Natural killer cell (primary cell): Measurements from ENCODE around the gene EPB41L4A. TPM values are rescaled to one million over a fixed set of nuclear protein-coding genes. Genes with fewer than 3 reads are reported as not detected.

Source experiments
- ATAC-seq, 3 donors: fragments of 150-1000 bp in 2 of 3; fragments of 200-7000 bp in 1 of 3; cut with Tn5 transposase; 1 replicate in 1 of 3; 2 replicates in 2 of 3; pipeline ENCODE4 v1.10.0; 2021; ENCODE audit warnings: mild to moderate bottlenecking in 2 of 3, moderate library complexity in 2 of 3
- DNase-seq, 2 donors: peaks; one replicate each; pipeline versions ENCODE4 v3.0.0 to v3.0.0-alpha.2; 2013 to 2021; ENCODE audit warnings: mixed read lengths in 1 of 2
- H3K27ac ChIP-seq: one replicate; pipeline ENCODE4 v1.5.1; 2013; ENCODE audit warnings: mild to moderate bottlenecking, low read length
- H3K27me3 ChIP-seq: one replicate; pipeline ENCODE4 v1.6.1; 2013; ENCODE audit warnings: low read length; ENCODE audit not compliant: control insufficient read depth, insufficient read depth
- H3K36me3 ChIP-seq: one replicate; pipeline ENCODE4 v1.6.1; 2013; ENCODE audit warnings: low read length; ENCODE audit not compliant: control insufficient read depth, insufficient read depth
- H3K4me1 ChIP-seq: one replicate; pipeline ENCODE4 v1.6.1; 2013; ENCODE audit warnings: low read length; ENCODE audit not compliant: control insufficient read depth, insufficient read depth
- H3K4me3 ChIP-seq: one replicate; pipeline ENCODE4 v1.5.1; 2013; ENCODE audit warnings: low read length
- H3K9me3 ChIP-seq: one replicate; pipeline ENCODE4 v1.6.1; 2013; ENCODE audit warnings: low read length; ENCODE audit not compliant: control insufficient read depth, insufficient read depth
- H3K27ac Mint-ChIP-seq, 2 donors: one replicate each; pipeline ENCODE4 v1.8.0; 2022; ENCODE audit warnings: mild to moderate bottlenecking in 2 of 2, mixed read lengths in 2 of 2, moderate library complexity in 1 of 2
- H3K27me3 Mint-ChIP-seq, 2 donors: one replicate each; pipeline ENCODE4 v1.8.0; 2022; ENCODE audit warnings: low read depth in 2 of 2, mixed read lengths in 2 of 2
- H3K36me3 Mint-ChIP-seq: one replicate; pipeline ENCODE4 v1.8.0; 2022; ENCODE audit warnings: mixed read lengths
- H3K4me1 Mint-ChIP-seq, 2 donors: one replicate each; pipeline ENCODE4 v1.8.0; 2022; ENCODE audit warnings: mixed read lengths in 2 of 2
- H3K4me3 Mint-ChIP-seq: one replicate; pipeline ENCODE4 v1.8.0; 2022; ENCODE audit warnings: mild to moderate bottlenecking, moderate library complexity, mixed read lengths
- H3K9me3 Mint-ChIP-seq, 2 donors: one replicate each; pipeline ENCODE4 v1.8.0; 2022; ENCODE audit warnings: mixed read lengths in 2 of 2
- CTCF ChIP-seq: fragments of 200-600 bp; IDR thresholded peaks from one replicate; pipeline ENCODE4 v1.8.0; 2022; ENCODE audit warnings: antibody characterized with exemption
- WGBS: methylation state at CpG from one replicate; pipeline ENCODE4 v1.1.7; 2013; ENCODE audit warnings: missing lambda C conversion rate; ENCODE audit not compliant: insufficient coverage; 5-methylcytosine and 5-hydroxymethylcytosine counted together
- intact Hi-C: fragments of 100-400 bp; cut with micrococcal nuclease; formaldehyde crosslinking; loops from one replicate; pipeline ENCODE4 v1.14.2; 2022
- total RNA-seq, 4 donors: library from RNA; stranded (reverse); fragments of 120-200 nt in 1 of 4; gene quantifications; one replicate each; pipeline versions ENCODE4 v1.2.3 to v1.2.4, GENCODE V29; 2013 to 2022

Gene EPB41L4A
- total RNA-seq, 3 donors from 2014 or later (not counting 1 experiment from before 2014, with no cell fraction given), result 21.9 to 30.4 (median 22.1) TPM

- intact Hi-C loops, result no loop called here
- Histone ChIP-seq H3K27me3 (no peaks in the 10 kb centered on the region), H3K4me1 (no peaks in the 10 kb centered on the region), H3K36me3 (no peaks in the 10 kb centered on the region), H3K27ac (no peak overlapping the region), H3K4me3 (no peak overlapping the region), H3K9me3 (no peaks in the 10 kb centered on the region)
- WGBS, result 77% methylated on average over 3 of the region's 4 CpGs
- Mint-ChIP-seq H3K4me1 (no peaks in the 10 kb centered on the region), H3K9me3 (no peaks in the 10 kb centered on the region), H3K36me3 (no peaks in the 10 kb centered on the region), H3K27me3 (peaks cover 2 to 22% of the 10 kb centered on the region in 2 donors), H3K4me3 (no peak overlapping the region), H3K27ac (no peak overlapping the region)
- DNase-seq (no peak), ATAC-seq (no peak)
- TF ChIP-seq CTCF, result no peak
These were observed 215.8 kb downstream of the EPB41L4A start for GRCh38 chr5:112203229-112203628.

- Mint-ChIP-seq H3K4me1 (no peaks in the 10 kb centered on the region), H3K9me3 (no peaks in the 10 kb centered on the region), H3K27me3 (peaks cover 2 to 21% of the 10 kb centered on the region in 2 donors), H3K4me3 (no peak overlapping the region), H3K27ac (no peak overlapping the region), H3K36me3 (no peaks in the 10 kb centered on the region)
- no peaks in the 10 kb centered on the region for H3K9me3 ChIP-seq
- H3K27me3 ChIP-seq, result no peaks in the 10 kb centered on the region
- 100% methylated on average over 1 of the region's 2 CpGs for WGBS
- ATAC-seq, result no peak
- DNase-seq, result no peak
- no peak overlapping the region for H3K4me3 ChIP-seq
- intact Hi-C loops, result no loop called here
- H3K27ac ChIP-seq, result no peak overlapping the region
- no peaks in the 10 kb centered on the region for H3K4me1 ChIP-seq
- no peak for TF ChIP-seq CTCF
- H3K36me3 ChIP-seq, result no peaks in the 10 kb centered on the region
These were observed 216.4 kb downstream of the EPB41L4A start for GRCh38 chr5:112202694-112203093.

GRCh38 chr5:112201141-112201540, 217.9 kb downstream of the EPB41L4A start:
- H3K27ac ChIP-seq, result no peak overlapping the region
- no peaks in the 10 kb centered on the region for H3K4me1 ChIP-seq
- no peak for ATAC-seq
- no peak overlapping the region for H3K4me3 ChIP-seq
- no peak overlapping the region for H3K4me3 Mint-ChIP-seq
- no peaks in the 10 kb centered on the region for H3K27me3 ChIP-seq
- WGBS, result 93% methylated on average over 2 of the region's 3 CpGs
- no peaks in the 10 kb centered on the region for H3K4me1 Mint-ChIP-seq
- no peak for TF ChIP-seq CTCF
- H3K36me3 Mint-ChIP-seq, result no peaks in the 10 kb centered on the region
- H3K9me3 Mint-ChIP-seq, result no peaks in the 10 kb centered on the region
- H3K9me3 ChIP-seq, result no peaks in the 10 kb centered on the region
- DNase-seq, result no peak
- intact Hi-C loops, result no loop called here
- peaks cover 2 to 13% of the 10 kb centered on the region in 2 donors for H3K27me3 Mint-ChIP-seq
- H3K36me3 ChIP-seq, result no peaks in the 10 kb centered on the region
- no peak overlapping the region for H3K27ac Mint-ChIP-seq

GRCh38 chr5:112200131-112200530, 218.9 kb downstream of the EPB41L4A start:
- Histone ChIP-seq H3K27me3 (no peaks in the 10 kb centered on the region), H3K36me3 (no peaks in the 10 kb centered on the region), H3K4me3 (no peak overlapping the region), H3K27ac (no peak overlapping the region), H3K4me1 (no peaks in the 10 kb centered on the region), H3K9me3 (no peaks in the 10 kb centered on the region)
- DNase-seq, result no peak
- H3K36me3 Mint-ChIP-seq, result no peaks in the 10 kb centered on the region
- no peak overlapping the region for H3K4me3 Mint-ChIP-seq
- peaks cover 2 to 13% of the 10 kb centered on the region in 2 donors for H3K27me3 Mint-ChIP-seq
- intact Hi-C loops, result no loop called here
- H3K4me1 Mint-ChIP-seq, result no peaks in the 10 kb centered on the region
- H3K9me3 Mint-ChIP-seq, result no peaks in the 10 kb centered on the region
- WGBS, result 35% methylated on average over 3 of the region's 3 CpGs
- no peak for ATAC-seq
- no peak for TF ChIP-seq CTCF
- H3K27ac Mint-ChIP-seq, result no peak overlapping the region
